Measurements from ENCODE around the gene EFCAB12. TPM values are rescaled to one million over a fixed set of nuclear protein-coding genes. Genes with fewer than 3 reads are reported as not detected.

The EFCAB12 gene
- total and polyA plus RNA-seq, 9 donors = 0.04 to 0.41 (median 0.10) TPM

GRCh38 chr3:129360171-129360611 is 68.2 kb downstream of the EFCAB12 start:
- H3K4me3 ChIP-seq (ENCODE audit: low read length) = no peak overlapping the region
- no peak for DNase-seq
- peaks cover 6% of the 10 kb centered on the region for H3K4me1 ChIP-seq (ENCODE audit: control insufficient read depth, insufficient read depth, low read length)
- H3K9me3 ChIP-seq (replicated peaks; ENCODE audit: control insufficient read depth, low read depth, low read length) = no peaks in the 10 kb centered on the region
- no peak overlapping the region for H3K27ac ChIP-seq (ENCODE audit: low read length)
- H3K27me3 ChIP-seq (ENCODE audit: control insufficient read depth, insufficient read depth, low read length) = no peaks in the 10 kb centered on the region
- 47% methylated on average over 3 of the region's 10 CpGs for WGBS (ENCODE audit: insufficient coverage)
- no peaks in the 10 kb centered on the region for H3K36me3 ChIP-seq (ENCODE audit: control insufficient read depth, insufficient read depth, low read length)

GRCh38 chr3:129358772-129359371 is 69.6 kb downstream of the EFCAB12 start:
- H3K4me3 ChIP-seq (ENCODE audit: low read length) = no peak overlapping the region
- WGBS (ENCODE audit: insufficient coverage) = 83% methylated on average over 12 of the region's 18 CpGs
- H3K27me3 ChIP-seq (ENCODE audit: control insufficient read depth, insufficient read depth, low read length) = no peaks in the 10 kb centered on the region
- H3K4me1 ChIP-seq (ENCODE audit: control insufficient read depth, insufficient read depth, low read length) = peaks cover 6% of the 10 kb centered on the region
- H3K36me3 ChIP-seq (ENCODE audit: control insufficient read depth, insufficient read depth, low read length) = no peaks in the 10 kb centered on the region
- no peak overlapping the region for H3K27ac ChIP-seq (ENCODE audit: low read length)
- DNase-seq = no peak
- H3K9me3 ChIP-seq (replicated peaks; ENCODE audit: control insufficient read depth, low read depth, low read length) = no peaks in the 10 kb centered on the region

DNA sequence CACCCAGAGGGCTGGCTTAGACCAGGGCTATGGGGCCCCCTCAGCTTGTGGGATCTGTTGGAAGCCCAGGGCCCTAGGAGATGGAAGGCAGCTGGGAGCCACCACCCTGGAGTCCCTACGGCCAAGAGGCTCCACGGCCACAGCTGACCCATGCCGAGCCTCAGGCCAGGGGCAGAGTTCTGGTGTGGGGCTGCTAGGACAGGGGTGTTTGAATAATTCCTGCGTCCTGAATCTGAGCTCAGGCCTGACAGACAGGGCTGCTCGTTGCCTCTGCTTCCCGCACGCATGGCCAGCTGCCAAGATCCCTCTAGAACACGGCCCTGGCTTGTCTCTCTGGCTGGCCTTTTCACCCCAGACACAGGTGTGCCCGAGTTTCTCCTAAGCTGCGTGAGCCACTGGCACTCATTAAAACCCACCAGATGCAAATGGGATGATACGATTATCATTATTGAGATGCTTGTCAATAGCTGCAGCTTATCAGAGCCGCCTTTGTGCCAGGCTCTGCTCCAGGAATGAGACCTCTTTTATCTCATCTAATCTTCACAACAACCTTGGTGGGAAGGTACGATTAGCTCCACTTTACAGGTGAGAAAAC is 70.2 kb downstream of the EFCAB12 start:
- no peak overlapping the region for H3K27ac ChIP-seq (ENCODE audit: low read length)
- no peak overlapping the region for H3K4me3 ChIP-seq (ENCODE audit: low read length)
- WGBS (ENCODE audit: insufficient coverage) = 38% methylated on average over 3 of the region's 13 CpGs
- peak; percentile 34 for DNase-seq
- H3K9me3 ChIP-seq (replicated peaks; ENCODE audit: control insufficient read depth, low read depth, low read length) = no peaks in the 10 kb centered on the region
- no peaks in the 10 kb centered on the region for H3K36me3 ChIP-seq (ENCODE audit: control insufficient read depth, insufficient read depth, low read length)
- H3K27me3 ChIP-seq (ENCODE audit: control insufficient read depth, insufficient read depth, low read length) = no peaks in the 10 kb centered on the region
- H3K4me1 ChIP-seq (ENCODE audit: control insufficient read depth, insufficient read depth, low read length) = peaks cover 8% of the 10 kb centered on the region

DNA sequence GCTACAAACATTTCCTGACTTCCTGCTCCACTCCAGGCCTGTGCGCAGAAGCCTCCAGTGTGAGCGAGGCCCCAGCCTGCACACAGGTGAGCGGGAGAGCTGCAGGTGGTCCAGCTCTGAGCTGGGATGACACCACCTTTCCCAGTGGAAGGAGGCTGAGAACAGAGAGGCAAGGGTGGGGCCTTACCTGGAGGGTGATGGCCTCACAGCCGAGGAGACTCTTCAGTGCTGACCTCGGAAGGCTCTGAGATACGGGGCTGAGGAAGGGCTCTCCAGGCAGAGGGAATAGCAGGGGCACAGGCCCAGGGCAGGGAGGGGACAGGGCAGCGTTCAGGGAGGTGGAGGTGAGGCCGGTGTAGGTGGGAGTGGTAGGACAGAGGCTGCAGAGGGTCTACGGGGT is 70.8 kb downstream of the EFCAB12 start:
- no peaks in the 10 kb centered on the region for H3K9me3 ChIP-seq (replicated peaks; ENCODE audit: control insufficient read depth, low read depth, low read length)
- no peak for DNase-seq
- H3K4me3 ChIP-seq (ENCODE audit: low read length) = no peak overlapping the region
- no peak overlapping the region for H3K27ac ChIP-seq (ENCODE audit: low read length)
- peaks cover 11% of the 10 kb centered on the region for H3K4me1 ChIP-seq (ENCODE audit: control insufficient read depth, insufficient read depth, low read length)
- no peaks in the 10 kb centered on the region for H3K27me3 ChIP-seq (ENCODE audit: control insufficient read depth, insufficient read depth, low read length)
- WGBS (ENCODE audit: insufficient coverage) = 81% methylated on average over 3 of the region's 9 CpGs
- H3K36me3 ChIP-seq (ENCODE audit: control insufficient read depth, insufficient read depth, low read length) = no peaks in the 10 kb centered on the region

GRCh38 chr3:129356756-129357425 is 71.5 kb downstream of the EFCAB12 start:
- Histone ChIP-seq H3K36me3 (ENCODE audit: control insufficient read depth, insufficient read depth, low read length) (no peaks in the 10 kb centered on the region), H3K4me3 (ENCODE audit: low read length) (no peak overlapping the region), H3K9me3 (replicated peaks; ENCODE audit: control insufficient read depth, low read depth, low read length) (no peaks in the 10 kb centered on the region), H3K27ac (ENCODE audit: low read length) (no peak overlapping the region), H3K27me3 (ENCODE audit: control insufficient read depth, insufficient read depth, low read length) (no peaks in the 10 kb centered on the region), H3K4me1 (ENCODE audit: control insufficient read depth, insufficient read depth, low read length) (peaks cover 12% of the 10 kb centered on the region)
- DNase-seq = no peak
- 94% methylated on average over 3 of the region's 10 CpGs for WGBS (ENCODE audit: insufficient coverage)

GRCh38 chr3:129353589-129353941 is 74.9 kb downstream of the EFCAB12 start:
- peak overlapping the region; percentile 39 for H3K27ac ChIP-seq (ENCODE audit: low read length)
- peak; percentile 38 for DNase-seq
- H3K4me3 ChIP-seq (ENCODE audit: low read length) = no peak overlapping the region
- H3K27me3 ChIP-seq (ENCODE audit: control insufficient read depth, insufficient read depth, low read length) = no peaks in the 10 kb centered on the region
- H3K36me3 ChIP-seq (ENCODE audit: control insufficient read depth, insufficient read depth, low read length) = no peaks in the 10 kb centered on the region
- H3K9me3 ChIP-seq (replicated peaks; ENCODE audit: control insufficient read depth, low read depth, low read length) = no peaks in the 10 kb centered on the region
- peaks cover 12% of the 10 kb centered on the region for H3K4me1 ChIP-seq (ENCODE audit: control insufficient read depth, insufficient read depth, low read length)
- 66% methylated on average over 3 of the region's 5 CpGs for WGBS (ENCODE audit: insufficient coverage)

DNA sequence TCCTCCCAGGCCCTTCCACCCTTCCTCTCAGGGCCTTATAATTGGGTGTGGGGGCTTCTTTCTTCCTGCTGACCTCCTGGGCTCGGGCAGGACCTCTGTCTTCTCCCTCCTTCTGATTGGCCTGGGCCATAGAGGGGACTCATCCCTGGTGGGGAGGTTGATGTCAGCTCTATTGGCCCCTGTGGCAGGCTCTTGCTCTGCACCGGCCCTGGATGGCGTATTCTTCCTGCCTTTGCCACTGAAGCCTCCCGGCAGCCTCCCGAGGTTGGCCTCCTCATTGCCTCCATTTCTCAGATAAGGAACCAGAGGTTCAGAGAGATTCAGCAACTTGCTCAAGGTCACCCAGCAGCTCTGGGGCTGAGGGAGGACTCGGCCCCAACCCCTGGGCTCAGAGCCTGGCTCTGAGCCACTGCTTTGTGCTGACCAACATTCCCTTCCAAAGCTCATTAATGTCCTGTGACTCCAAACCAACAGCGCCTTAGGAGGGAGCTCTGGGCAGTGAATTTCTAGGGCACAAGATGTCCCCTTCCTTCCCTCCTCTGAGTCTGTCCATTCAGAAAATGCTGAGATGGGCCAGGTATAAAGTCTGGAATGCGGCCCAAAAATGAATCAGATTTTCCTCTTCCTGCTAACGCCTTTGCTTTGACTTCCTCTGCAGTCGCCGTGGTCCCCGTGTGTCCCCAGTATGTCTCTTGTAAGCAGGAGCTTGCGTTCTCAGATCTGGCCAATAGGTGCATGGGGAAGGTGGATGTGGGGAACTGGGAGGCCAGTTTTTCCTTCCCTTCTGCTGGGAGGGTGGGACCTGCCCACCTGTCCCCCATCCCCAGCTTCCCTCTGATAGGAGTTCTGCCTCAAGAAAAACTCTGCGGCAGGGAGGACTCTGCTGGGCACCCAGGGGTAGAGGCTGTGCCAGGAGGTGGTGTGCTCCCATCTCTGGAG is 75.5 kb downstream of the EFCAB12 start:
- Histone ChIP-seq H3K36me3 (ENCODE audit: control insufficient read depth, insufficient read depth, low read length) (no peaks in the 10 kb centered on the region), H3K27me3 (ENCODE audit: control insufficient read depth, insufficient read depth, low read length) (no peaks in the 10 kb centered on the region), H3K4me1 (ENCODE audit: control insufficient read depth, insufficient read depth, low read length) (peaks cover 7% of the 10 kb centered on the region), H3K27ac (ENCODE audit: low read length) (peak overlapping the region; percentile 55), H3K4me3 (ENCODE audit: low read length) (no peak overlapping the region), H3K9me3 (replicated peaks; ENCODE audit: control insufficient read depth, low read depth, low read length) (no peaks in the 10 kb centered on the region)
- WGBS (ENCODE audit: insufficient coverage) = 65% methylated on average over 9 of the region's 14 CpGs
- DNase-seq = peak; percentile 66

DNA sequence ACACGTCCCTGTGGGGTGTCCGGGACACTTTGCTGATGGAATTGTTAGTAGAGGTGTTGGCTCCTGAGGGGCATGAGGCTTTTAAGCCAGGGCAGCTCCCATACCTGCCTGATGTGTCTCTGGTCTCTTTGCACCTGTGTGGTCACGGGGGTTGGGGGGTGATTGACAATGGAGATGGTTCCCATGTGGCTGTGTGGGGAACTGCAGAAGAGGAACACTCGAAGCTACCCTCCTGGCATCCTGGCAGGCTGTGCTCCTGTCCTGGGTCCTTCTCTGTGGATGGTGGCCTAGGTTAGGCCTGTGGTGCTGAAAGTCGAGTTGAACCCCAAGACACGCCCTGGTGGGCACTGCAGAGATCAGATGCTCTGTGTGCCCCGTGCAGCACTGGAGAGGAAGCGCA is 76.4 kb downstream of the EFCAB12 start:
- Histone ChIP-seq H3K36me3 (ENCODE audit: control insufficient read depth, insufficient read depth, low read length) (no peaks in the 10 kb centered on the region), H3K9me3 (replicated peaks; ENCODE audit: control insufficient read depth, low read depth, low read length) (no peaks in the 10 kb centered on the region), H3K4me3 (ENCODE audit: low read length) (no peak overlapping the region), H3K4me1 (ENCODE audit: control insufficient read depth, insufficient read depth, low read length) (peaks cover 11% of the 10 kb centered on the region), H3K27ac (ENCODE audit: low read length) (no peak overlapping the region), H3K27me3 (ENCODE audit: control insufficient read depth, insufficient read depth, low read length) (no peaks in the 10 kb centered on the region)
- no peak for DNase-seq
- 72% methylated on average over 6 of the region's 8 CpGs for WGBS (ENCODE audit: insufficient coverage)

Measured in muscle of leg (tissue), 11 donors.